HepG2 (cell line): ENCODE measurements around the gene SCUBE1.

ENCODE experiments used
- BRD4 ChIP-seq: sonication (generic); formaldehyde crosslinking; IDR thresholded peaks from 2 replicates; pipeline ENCODE4 v1.4.0; 2020; ENCODE audit warnings: missing genetic modification reagents
- CTCF ChIP-seq: sonication (generic); formaldehyde crosslinking; IDR thresholded peaks from 2 replicates; pipeline ENCODE4 v1.5.0; 2020; ENCODE audit warnings: mild to moderate bottlenecking, missing genetic modification reagents, moderate library complexity
- PHF8 ChIP-seq: sonication (generic); formaldehyde crosslinking; IDR thresholded peaks from 2 replicates; pipeline ENCODE4 v1.5.0; 2020; ENCODE audit warnings: missing genetic modification reagents
- PRDM15 ChIP-seq: sonication (generic); formaldehyde crosslinking; IDR thresholded peaks from 2 replicates; pipeline ENCODE4 v1.4.0; 2020; ENCODE audit warnings: missing genetic modification reagents
- ZNF792 ChIP-seq: IDR thresholded peaks from 2 replicates; pipeline ENCODE4 v1.6.1; 2016
- ZSCAN5A ChIP-seq: sonication (generic); formaldehyde crosslinking; IDR thresholded peaks from 2 replicates; pipeline ENCODE4 v1.8.0; 2022; ENCODE audit warnings: mild to moderate bottlenecking, missing genetic modification reagents, borderline replicate concordance

- TF ChIP-seq CTCF (CRISPR knock-in tag) = no peak
- TF ChIP-seq ZSCAN5A (CRISPR knock-in tag) = no peak
- TF ChIP-seq ZNF792 (CRISPR knock-in tag) = no peak
- no peak for TF ChIP-seq PHF8 (CRISPR knock-in tag)
- no peak for TF ChIP-seq PRDM15 (CRISPR knock-in tag)
- no peak for TF ChIP-seq BRD4 (CRISPR knock-in tag)
These were observed 103.9 kb downstream of the SCUBE1 start for GRCh38 chr22:43239193-43239780.
